ENCODE measurements around the gene CHAF1A.

GRCh38 chr19:4359627-4360000 lies 42.8 kb upstream of the CHAF1A start:
- TF ChIP-seq, protein P1, sequence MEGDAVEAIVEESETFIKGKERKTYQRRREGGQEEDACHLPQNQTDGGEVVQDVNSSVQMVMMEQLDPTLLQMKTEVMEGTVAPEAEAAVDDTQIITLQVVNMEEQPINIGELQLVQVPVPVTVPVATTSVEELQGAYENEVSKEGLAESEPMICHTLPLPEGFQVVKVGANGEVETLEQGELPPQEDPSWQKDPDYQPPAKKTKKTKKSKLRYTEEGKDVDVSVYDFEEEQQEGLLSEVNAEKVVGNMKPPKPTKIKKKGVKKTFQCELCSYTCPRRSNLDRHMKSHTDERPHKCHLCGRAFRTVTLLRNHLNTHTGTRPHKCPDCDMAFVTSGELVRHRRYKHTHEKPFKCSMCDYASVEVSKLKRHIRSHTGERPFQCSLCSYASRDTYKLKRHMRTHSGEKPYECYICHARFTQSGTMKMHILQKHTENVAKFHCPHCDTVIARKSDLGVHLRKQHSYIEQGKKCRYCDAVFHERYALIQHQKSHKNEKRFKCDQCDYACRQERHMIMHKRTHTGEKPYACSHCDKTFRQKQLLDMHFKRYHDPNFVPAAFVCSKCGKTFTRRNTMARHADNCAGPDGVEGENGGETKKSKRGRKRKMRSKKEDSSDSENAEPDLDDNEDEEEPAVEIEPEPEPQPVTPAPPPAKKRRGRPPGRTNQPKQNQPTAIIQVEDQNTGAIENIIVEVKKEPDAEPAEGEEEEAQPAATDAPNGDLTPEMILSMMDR (conservative IDR thresholded peaks at IDR 0.05), result no peak
- TF ChIP-seq EZH2 (IDR thresholded peaks at IDR 0.05; ENCODE audit: low read depth), result no peak

Measured in PC-9 (cell line).